Measurements from ENCODE around the gene TEDDM1.
"Not testable (repeated sequence)": the region's sequence is repeated elsewhere in the genome, so short reads cannot be mapped to it uniquely, and the experiment has no call there.

TEDDM1 gene

GRCh38 chr1:182405578-182405977 lies 5.1 kb upstream of the TEDDM1 start:
- no peak for DNase-seq

GRCh38 chr1:182404781-182405180 lies 4.3 kb upstream of the TEDDM1 start:
- no peak for DNase-seq

- DNase-seq = no peak
Measured at GRCh38 chr1:182397653-182398393, 2.6 kb downstream of the TEDDM1 start.

GRCh38 chr1:182395906-182396305 lies 4.6 kb downstream of the TEDDM1 start:
- no peak for DNase-seq

- DNase-seq = no peak
Measured at GRCh38 chr1:182394055-182394775, 6.3 kb downstream of the TEDDM1 start.

- DNase-seq = peak; percentile 12
Measured at GRCh38 chr1:182392050-182393028, 8.1 kb downstream of the TEDDM1 start.

GRCh38 chr1:182391362-182392049 lies 9.0 kb downstream of the TEDDM1 start, which contains the start of gene GLUL:
GLUL (minus strand) TSS chr1:182391790; CDS start chr1:182388737, 3,053 bp downstream.
- DNase-seq = peak; percentile 67

GRCh38 chr1:182391028-182391361 lies 9.5 kb downstream of the TEDDM1 start:
- DNase-seq = no peak

GRCh38 chr1:182389619-182390047 lies 10.8 kb downstream of the TEDDM1 start:
- DNase-seq = no peak

- no peak for DNase-seq
Measured at GRCh38 chr1:182388392-182389134, 11.9 kb downstream of the TEDDM1 start.

- no peak for DNase-seq
Measured at GRCh38 chr1:182387566-182387965, 12.9 kb downstream of the TEDDM1 start.

- DNase-seq = no peak
Measured at GRCh38 chr1:182386980-182387379, 13.5 kb downstream of the TEDDM1 start.

GRCh38 chr1:182385885-182386853 lies 14.3 kb downstream of the TEDDM1 start:
- DNase-seq = no peak

- no peak for DNase-seq
Measured at GRCh38 chr1:182384387-182384960, 16.0 kb downstream of the TEDDM1 start.

GRCh38 chr1:182383934-182384333 lies 16.5 kb downstream of the TEDDM1 start:
- no peak for DNase-seq

- DNase-seq = no peak
Measured at GRCh38 chr1:182383037-182383661, 17.3 kb downstream of the TEDDM1 start.

- no peak for DNase-seq
Measured at GRCh38 chr1:182381962-182382819, 18.3 kb downstream of the TEDDM1 start.

GRCh38 chr1:182380199-182380598 lies 20.3 kb downstream of the TEDDM1 start:
- DNase-seq = no peak

- DNase-seq = not testable (repeated sequence)
Measured at GRCh38 chr1:182379781-182380180, 20.7 kb downstream of the TEDDM1 start.
